HG03097 (cell line): Measurements from ENCODE around the gene HELLS.
A peak's percentile ranks its signal among the peaks of the same experiment; 100 is the strongest.
"Not testable (repeated sequence)": the region's sequence is repeated elsewhere in the genome, so short reads cannot be mapped to it uniquely, and the experiment has no call there.

Source experiments
- ATAC-seq: cut with Tn5 transposase; IDR thresholded peaks from one replicate; pipeline ENCODE4 v1.9.1; 2021; ENCODE audit not compliant: unreplicated experiment, low FRiP score

HELLS gene

GRCh38 chr10:94602729-94603515 is 57.3 kb downstream of the HELLS start:
- no peak for ATAC-seq

GRCh38 chr10:94607111-94607510 is 61.5 kb downstream of the HELLS start:
- ATAC-seq, result peak; percentile 74

GRCh38 chr10:94608559-94608958 is 63.0 kb downstream of the HELLS start:
- no peak for ATAC-seq

- ATAC-seq, result no peak
These were observed 69.0 kb downstream of the HELLS start for GRCh38 chr10:94614558-94614957.

- ATAC-seq, result no peak
These were observed 71.9 kb downstream of the HELLS start for GRCh38 chr10:94617389-94617944.

GRCh38 chr10:94622666-94623205 is 77.1 kb downstream of the HELLS start:
- ATAC-seq, result no peak

GRCh38 chr10:94623572-94623971 is 78.0 kb downstream of the HELLS start:
- ATAC-seq, result no peak

- ATAC-seq, result no peak
These were observed 80.9 kb downstream of the HELLS start for GRCh38 chr10:94626476-94626875.

- no peak for ATAC-seq
These were observed 81.9 kb downstream of the HELLS start for GRCh38 chr10:94627511-94627910.

- ATAC-seq, result no peak
These were observed 84.6 kb downstream of the HELLS start for GRCh38 chr10:94630017-94630688.

GRCh38 chr10:94631077-94631875 is 85.7 kb downstream of the HELLS start:
- ATAC-seq, result no peak

GRCh38 chr10:94632954-94633353 is 87.4 kb downstream of the HELLS start:
- ATAC-seq, result no peak

- not testable (repeated sequence) for ATAC-seq
These were observed 92.5 kb downstream of the HELLS start for GRCh38 chr10:94638097-94638496.

GRCh38 chr10:94639902-94640301 is 94.3 kb downstream of the HELLS start:
- no peak for ATAC-seq

GRCh38 chr10:94640562-94640961 is 95.0 kb downstream of the HELLS start:
- ATAC-seq, result no peak

- no peak for ATAC-seq
These were observed 95.9 kb downstream of the HELLS start for GRCh38 chr10:94641480-94641879.

- ATAC-seq, result no peak
These were observed 98.8 kb downstream of the HELLS start for GRCh38 chr10:94644352-94644751.

GRCh38 chr10:94645285-94645684 is 99.7 kb downstream of the HELLS start:
- no peak for ATAC-seq
